Chondrocyte (in vitro differentiated cells): Measurements from ENCODE around the gene TPO. TPM values are rescaled to one million over a fixed set of nuclear protein-coding genes. Genes with fewer than 3 reads are reported as not detected.

Source experiments
- DNase-seq: peaks from one replicate; pipeline ENCODE4 v3.0.0; 2021; ENCODE audit warnings: mixed read lengths, low spot score
- H3K27ac Mint-ChIP-seq: one replicate; pipeline ENCODE4 v1.8.0; 2021; ENCODE audit warnings: mild to moderate bottlenecking, moderate library complexity, mixed read lengths; ENCODE audit not compliant: unreplicated experiment
- H3K27me3 Mint-ChIP-seq: 2 replicates; pipeline ENCODE4 v1.8.0; 2021; ENCODE audit warnings: low read depth, mixed read lengths
- H3K36me3 Mint-ChIP-seq: 2 replicates; pipeline ENCODE4 v1.8.0; 2021; ENCODE audit warnings: low read depth, mixed read lengths
- H3K4me1 Mint-ChIP-seq: 2 replicates; pipeline ENCODE4 v1.8.0; 2021; ENCODE audit warnings: low read depth, mild to moderate bottlenecking, mixed read lengths
- H3K4me3 Mint-ChIP-seq: one replicate; pipeline ENCODE4 v1.8.0; 2021; ENCODE audit warnings: mild to moderate bottlenecking, moderate library complexity, mixed read lengths; ENCODE audit not compliant: unreplicated experiment
- H3K9me3 Mint-ChIP-seq: 2 replicates; pipeline ENCODE4 v1.8.0; 2021; ENCODE audit warnings: low read depth, mixed read lengths
- total RNA-seq: library from RNA; stranded (reverse); gene quantifications from 3 replicates; pipeline ENCODE4 v1.2.1, GENCODE V29; 2021
- TF ChIP-seq, protein P1 (sequence below): fragments of 200-600 bp; sonication (generic); IDR thresholded peaks from 2 replicates; pipeline ENCODE4 v1.5.0; 2021; ENCODE audit warnings: antibody characterized with exemption, mild to moderate bottlenecking, moderate library complexity

TPO gene
- total RNA-seq, 1 donor from 2014 or later, result not detected

DNA sequence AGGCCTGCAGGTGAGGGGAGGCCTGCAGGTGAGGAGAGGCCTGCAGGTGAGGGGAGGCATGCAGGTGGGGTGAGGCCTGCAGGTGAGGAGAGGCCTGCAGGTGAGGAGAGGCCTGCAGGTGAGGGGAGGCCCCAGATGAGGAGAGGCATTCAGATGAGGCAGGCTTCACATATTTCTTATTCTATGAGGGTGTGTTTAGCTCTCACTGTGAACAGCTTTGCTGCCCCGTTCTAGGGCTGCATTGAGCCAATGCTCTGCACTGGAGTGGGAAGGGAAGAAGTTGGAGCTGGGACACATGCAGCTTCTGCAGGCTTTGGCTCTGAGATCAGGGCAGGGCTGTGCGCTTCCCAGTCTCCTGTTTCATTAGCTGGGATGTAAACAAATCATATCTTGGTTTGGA is 19.5 kb downstream of the TPO start:
- no peak overlapping the region for H3K27ac Mint-ChIP-seq
- H3K4me1 Mint-ChIP-seq, result no peaks in the 10 kb centered on the region
- peaks cover 2% of the 10 kb centered on the region for H3K27me3 Mint-ChIP-seq
- no peaks in the 10 kb centered on the region for H3K9me3 Mint-ChIP-seq
- H3K36me3 Mint-ChIP-seq, result no peaks in the 10 kb centered on the region
- DNase-seq, result no peak
- TF ChIP-seq, protein P1, sequence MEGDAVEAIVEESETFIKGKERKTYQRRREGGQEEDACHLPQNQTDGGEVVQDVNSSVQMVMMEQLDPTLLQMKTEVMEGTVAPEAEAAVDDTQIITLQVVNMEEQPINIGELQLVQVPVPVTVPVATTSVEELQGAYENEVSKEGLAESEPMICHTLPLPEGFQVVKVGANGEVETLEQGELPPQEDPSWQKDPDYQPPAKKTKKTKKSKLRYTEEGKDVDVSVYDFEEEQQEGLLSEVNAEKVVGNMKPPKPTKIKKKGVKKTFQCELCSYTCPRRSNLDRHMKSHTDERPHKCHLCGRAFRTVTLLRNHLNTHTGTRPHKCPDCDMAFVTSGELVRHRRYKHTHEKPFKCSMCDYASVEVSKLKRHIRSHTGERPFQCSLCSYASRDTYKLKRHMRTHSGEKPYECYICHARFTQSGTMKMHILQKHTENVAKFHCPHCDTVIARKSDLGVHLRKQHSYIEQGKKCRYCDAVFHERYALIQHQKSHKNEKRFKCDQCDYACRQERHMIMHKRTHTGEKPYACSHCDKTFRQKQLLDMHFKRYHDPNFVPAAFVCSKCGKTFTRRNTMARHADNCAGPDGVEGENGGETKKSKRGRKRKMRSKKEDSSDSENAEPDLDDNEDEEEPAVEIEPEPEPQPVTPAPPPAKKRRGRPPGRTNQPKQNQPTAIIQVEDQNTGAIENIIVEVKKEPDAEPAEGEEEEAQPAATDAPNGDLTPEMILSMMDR, result no peak
- no peak overlapping the region for H3K4me3 Mint-ChIP-seq

GRCh38 chr2:1436369-1436768 is 23.1 kb downstream of the TPO start:
- TF ChIP-seq, protein P1, result no peak
- Mint-ChIP-seq H3K4me1 (no peaks in the 10 kb centered on the region), H3K9me3 (no peaks in the 10 kb centered on the region), H3K36me3 (no peaks in the 10 kb centered on the region), H3K27ac (no peak overlapping the region), H3K27me3 (peaks cover 2% of the 10 kb centered on the region), H3K4me3 (no peak overlapping the region)
- no peak for DNase-seq

- Mint-ChIP-seq H3K27me3 (peaks cover 5% of the 10 kb centered on the region), H3K27ac (no peak overlapping the region), H3K36me3 (no peaks in the 10 kb centered on the region), H3K9me3 (peaks cover 2% of the 10 kb centered on the region), H3K4me1 (no peaks in the 10 kb centered on the region), H3K4me3 (no peak overlapping the region)
- TF ChIP-seq, protein P1, result no peak
- no peak for DNase-seq
Observed at GRCh38 chr2:1437101-1437500, 23.8 kb downstream of the TPO start.

DNA sequence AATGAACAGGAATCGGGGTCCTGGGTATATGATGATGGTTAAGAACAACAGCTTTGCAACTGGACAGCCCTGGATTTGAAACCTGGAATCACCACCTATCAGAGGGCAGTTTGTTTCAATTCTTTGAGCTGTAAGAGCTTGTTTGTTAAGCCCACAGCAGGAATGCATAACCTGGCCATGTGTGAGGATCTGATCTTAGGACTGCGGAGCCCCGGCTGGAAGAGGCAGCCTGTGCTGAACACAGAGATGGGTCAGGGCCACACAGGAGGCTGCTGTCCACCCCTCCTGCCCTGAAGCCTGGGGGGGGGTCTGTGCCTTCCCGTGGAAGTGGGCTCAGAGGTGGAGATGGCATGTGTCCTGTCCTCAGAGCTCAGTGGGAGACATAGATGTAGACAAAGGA is 24.3 kb downstream of the TPO start:
- TF ChIP-seq, protein P1, result no peak
- Mint-ChIP-seq H3K4me1 (no peaks in the 10 kb centered on the region), H3K27me3 (peaks cover 5% of the 10 kb centered on the region), H3K27ac (no peak overlapping the region), H3K9me3 (peaks cover 2% of the 10 kb centered on the region), H3K4me3 (no peak overlapping the region), H3K36me3 (no peaks in the 10 kb centered on the region)
- no peak for DNase-seq

- Mint-ChIP-seq H3K4me3 (no peak overlapping the region), H3K27me3 (peaks cover 3% of the 10 kb centered on the region), H3K36me3 (no peaks in the 10 kb centered on the region), H3K27ac (no peak overlapping the region), H3K9me3 (peaks cover 2% of the 10 kb centered on the region), H3K4me1 (no peaks in the 10 kb centered on the region)
- DNase-seq, result no peak
- TF ChIP-seq, protein P1, result no peak
Observed at GRCh38 chr2:1438972-1439371, 25.7 kb downstream of the TPO start.
